Keratinocyte (primary cell): Measurements from ENCODE around the gene SRGN.

Experiments
- EZH2 ChIP-seq: IDR thresholded peaks from one replicate; pipeline ENCODE4 v1.6.1; 2012; ENCODE audit warnings: inconsistent platforms, mild to moderate bottlenecking, low read length, moderate library complexity
- TF ChIP-seq, protein P1 (sequence below), 3 experiments: IDR thresholded peaks in 1 of 3; conservative IDR thresholded peaks in 1 of 3; optimal IDR thresholded peaks in 1 of 3; 2 replicates in 2 of 3; 3 replicates in 1 of 3; pipeline versions ENCODE3 to v1.5.1; 2011; ENCODE audit warnings: low read length in 3 of 3, mild to moderate bottlenecking in 3 of 3, moderate library complexity in 2 of 3, control low read depth in 1 of 3, inconsistent platforms in 1 of 3; ENCODE audit not compliant: insufficient read depth in 2 of 3; ENCODE audit errors: extremely low read depth in 1 of 3

DNA sequence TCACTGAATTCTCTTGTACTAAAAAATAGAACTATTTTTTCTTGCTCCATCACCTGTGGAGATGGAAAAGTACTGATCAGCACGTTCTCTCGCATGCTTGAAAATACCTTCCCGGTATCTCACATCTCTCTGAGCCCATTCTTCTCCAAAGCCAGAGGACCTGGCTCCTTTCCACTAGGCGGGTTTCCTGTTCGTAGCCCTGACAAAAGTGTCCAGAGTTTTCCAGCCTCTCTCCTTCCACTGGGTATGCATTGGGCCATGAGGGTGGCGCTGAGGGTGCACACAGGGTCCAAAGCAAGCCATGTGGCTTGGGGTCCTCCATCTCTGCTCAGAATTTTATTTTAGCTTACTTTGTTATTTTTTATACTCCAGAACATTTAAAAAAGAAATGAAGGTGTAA is 16.3 kb upstream of the SRGN start:
- TF ChIP-seq EZH2: no peak
- TF ChIP-seq, protein P1, sequence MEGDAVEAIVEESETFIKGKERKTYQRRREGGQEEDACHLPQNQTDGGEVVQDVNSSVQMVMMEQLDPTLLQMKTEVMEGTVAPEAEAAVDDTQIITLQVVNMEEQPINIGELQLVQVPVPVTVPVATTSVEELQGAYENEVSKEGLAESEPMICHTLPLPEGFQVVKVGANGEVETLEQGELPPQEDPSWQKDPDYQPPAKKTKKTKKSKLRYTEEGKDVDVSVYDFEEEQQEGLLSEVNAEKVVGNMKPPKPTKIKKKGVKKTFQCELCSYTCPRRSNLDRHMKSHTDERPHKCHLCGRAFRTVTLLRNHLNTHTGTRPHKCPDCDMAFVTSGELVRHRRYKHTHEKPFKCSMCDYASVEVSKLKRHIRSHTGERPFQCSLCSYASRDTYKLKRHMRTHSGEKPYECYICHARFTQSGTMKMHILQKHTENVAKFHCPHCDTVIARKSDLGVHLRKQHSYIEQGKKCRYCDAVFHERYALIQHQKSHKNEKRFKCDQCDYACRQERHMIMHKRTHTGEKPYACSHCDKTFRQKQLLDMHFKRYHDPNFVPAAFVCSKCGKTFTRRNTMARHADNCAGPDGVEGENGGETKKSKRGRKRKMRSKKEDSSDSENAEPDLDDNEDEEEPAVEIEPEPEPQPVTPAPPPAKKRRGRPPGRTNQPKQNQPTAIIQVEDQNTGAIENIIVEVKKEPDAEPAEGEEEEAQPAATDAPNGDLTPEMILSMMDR (optimal IDR thresholded peaks at IDR 0.05 in 1 of 3, IDR thresholded peaks at IDR 0.05 in 1 of 3, conservative IDR thresholded peaks at IDR 0.05 in 1 of 3; ENCODE audit: extremely low read depth in 1 of 3, insufficient read depth in 2 of 3, low read length in 3 of 3): no peak
